Esophagus muscularis mucosa (tissue), 3 donors: Measurements from ENCODE around the gene MSANTD2.

Experiments
- EP300 ChIP-seq: sonication (generic); formaldehyde crosslinking; IDR thresholded peaks from one replicate; pipeline ENCODE4 v1.6.1; 2017; ENCODE audit warnings: antibody characterized with exemption
- POLR2AphosphoS5 ChIP-seq, 2 donors: sonication (generic); formaldehyde crosslinking; IDR thresholded peaks; one replicate each; pipeline ENCODE4 v1.6.1; 2017; ENCODE audit warnings: antibody characterized with exemption in 2 of 2

DNA sequence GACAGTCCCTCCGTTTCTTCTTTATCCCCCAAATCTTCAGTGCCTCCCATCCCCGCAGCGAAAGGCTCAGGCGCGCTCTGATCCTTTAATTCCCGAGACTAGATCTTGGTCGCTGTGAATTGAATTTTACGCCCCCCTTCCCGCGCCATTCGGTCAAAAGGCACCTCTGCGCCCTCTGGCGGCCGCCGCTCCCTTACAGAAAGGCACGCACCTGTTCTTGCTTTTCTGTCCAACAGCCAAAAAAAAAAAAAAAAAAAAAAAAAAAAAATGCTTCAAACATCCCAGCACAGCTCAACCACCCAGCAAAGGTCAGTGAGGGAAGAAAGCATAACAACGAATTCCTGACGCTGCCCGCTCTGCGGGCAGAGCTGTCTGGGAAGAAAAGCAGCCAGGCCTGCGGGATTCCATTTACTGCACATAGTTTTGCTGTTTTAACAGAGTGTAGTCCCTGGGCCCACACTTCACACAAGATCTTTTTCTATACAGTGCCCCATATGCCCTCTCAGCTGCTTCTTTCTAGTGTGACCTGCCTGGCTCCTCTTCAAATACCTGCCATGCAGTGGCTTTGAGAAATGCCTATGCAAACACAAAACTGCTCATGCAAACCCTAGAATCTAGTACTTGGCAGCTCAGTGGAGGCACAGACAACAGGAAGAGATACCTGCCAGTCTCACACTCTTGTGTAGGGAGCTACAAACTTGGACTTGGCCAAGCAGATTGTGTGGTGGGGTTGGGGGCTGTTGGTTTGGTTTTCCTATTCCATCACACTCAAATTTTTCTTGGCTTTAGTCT is 36.9 kb downstream of the MSANTD2 start:
- TF ChIP-seq POLR2AphosphoS5 (IDR thresholded peaks at IDR 0.05): peak; percentile 5 to 29
- no peak for TF ChIP-seq EP300
